HG02885 (cell line): Measurements from ENCODE around the gene TBC1D20.

Experiments
- ATAC-seq: cut with Tn5 transposase; IDR thresholded peaks from one replicate; pipeline ENCODE4 v1.9.1; 2021; ENCODE audit warnings: mild to moderate bottlenecking; ENCODE audit not compliant: unreplicated experiment, poor library complexity

TBC1D20 gene

GRCh38 chr20:421685-422250 lies 40.6 kb downstream of the TBC1D20 start:
- no peak for ATAC-seq

- peak; percentile 57 for ATAC-seq
These were observed 41.4 kb downstream of the TBC1D20 start for GRCh38 chr20:420721-421574.

GRCh38 chr20:420166-420620 lies 42.1 kb downstream of the TBC1D20 start:
- ATAC-seq: no peak

- ATAC-seq: peak; percentile 72
These were observed 42.7 kb downstream of the TBC1D20 start for GRCh38 chr20:419556-420165.

- no peak for ATAC-seq
These were observed 43.4 kb downstream of the TBC1D20 start for GRCh38 chr20:418858-419365.

- ATAC-seq: no peak
These were observed 44.5 kb downstream of the TBC1D20 start for GRCh38 chr20:417801-418342.

GRCh38 chr20:416950-417800 lies 45.2 kb downstream of the TBC1D20 start:
- no peak for ATAC-seq

- no peak for ATAC-seq
These were observed 46.5 kb downstream of the TBC1D20 start for GRCh38 chr20:415820-416322.

GRCh38 chr20:414161-414560 lies 48.2 kb downstream of the TBC1D20 start:
- ATAC-seq: no peak

GRCh38 chr20:412081-412480 lies 50.3 kb downstream of the TBC1D20 start:
- ATAC-seq: no peak

GRCh38 chr20:409697-410559 lies 52.4 kb downstream of the TBC1D20 start:
- no peak for ATAC-seq

GRCh38 chr20:408843-409696 lies 53.3 kb downstream of the TBC1D20 start:
- ATAC-seq: peak; percentile 9

GRCh38 chr20:407953-408842 lies 54.1 kb downstream of the TBC1D20 start, which contains the start of gene RBCK1:
Gene RBCK1 (plus strand): TSS chr20:408299. CDS start chr20:408758, 459 bp downstream.
- peak; percentile 76 for ATAC-seq

GRCh38 chr20:407133-407952 lies 55.0 kb downstream of the TBC1D20 start:
- peak; percentile 68 for ATAC-seq

- ATAC-seq: no peak
These were observed 55.9 kb downstream of the TBC1D20 start for GRCh38 chr20:406200-407132.
